MG63 (cell line): ENCODE measurements around the gene STX5. TPM values are rescaled to one million over a fixed set of nuclear protein-coding genes. Genes with fewer than 3 reads are reported as not detected.

Source experiments
- DNase-seq: peaks from one replicate; pipeline ENCODE4 v3.0.0-alpha.2; 2020
- H3K27me3 ChIP-seq: fragments of 250-450 bp; sonication (Bioruptor Pico); 2 replicates; pipeline ENCODE4 v1.5.1; 2020; ENCODE audit warnings: mild to moderate bottlenecking, moderate library complexity
- H3K36me3 ChIP-seq: fragments of 250-450 bp; sonication (Bioruptor Pico); 2 replicates; pipeline ENCODE4 v1.5.1; 2020; ENCODE audit warnings: mild to moderate bottlenecking, moderate library complexity
- H3K4me3 ChIP-seq: fragments of 250-450 bp; sonication (Bioruptor Pico); 2 replicates; pipeline ENCODE4 v1.5.1; 2020; ENCODE audit warnings: mild to moderate bottlenecking, moderate library complexity
- H3K9me3 ChIP-seq: fragments of 250-450 bp; sonication (Bioruptor Pico); 2 replicates; pipeline ENCODE4 v1.5.1; 2020; ENCODE audit warnings: mild to moderate bottlenecking, moderate library complexity
- total RNA-seq: library from RNA; depleted of rRNA; stranded (reverse); fragments of >200 nt; shearing (Covaris generic); gene quantifications from 2 replicates; pipeline ENCODE4 v1.2.3, GENCODE V29; 2014; ENCODE audit warnings: low replicate concordance

The STX5 gene
- total RNA-seq, 1 experiment from 2014 or later: 42.3 TPM

GRCh38 chr11:62805076-62805892 lies 26.6 kb downstream of the STX5 start, which contains the start of gene NXF1:
TSS of gene NXF1 (minus strand) at chr11:62805440. CDS start at chr11:62805356, 84 bp downstream.
- H3K36me3 ChIP-seq: peaks cover 37% of the 10 kb centered on the region
- peak; percentile 87 for DNase-seq
- H3K4me3 ChIP-seq: peak within 1 kb of the TSS; percentile 77
- H3K27me3 ChIP-seq: no peaks in the 10 kb centered on the region
- H3K9me3 ChIP-seq: no peaks in the 10 kb centered on the region

GRCh38 chr11:62804310-62805075 lies 27.4 kb downstream of the STX5 start:
- no peaks in the 10 kb centered on the region for H3K9me3 ChIP-seq
- no peak for DNase-seq

GRCh38 chr11:62801071-62801470 lies 30.8 kb downstream of the STX5 start:
- no peak for DNase-seq
- H3K4me3 ChIP-seq: no peak overlapping the region
- no peaks in the 10 kb centered on the region for H3K9me3 ChIP-seq
- no peaks in the 10 kb centered on the region for H3K27me3 ChIP-seq
- peaks cover 60% of the 10 kb centered on the region for H3K36me3 ChIP-seq

More at GRCh38 chr11:62804310-62805075, 27.4 kb downstream of the STX5 start:
- peak overlapping the region; percentile 77 for H3K4me3 ChIP-seq
- H3K27me3 ChIP-seq: no peaks in the 10 kb centered on the region
- peaks cover 45% of the 10 kb centered on the region for H3K36me3 ChIP-seq

- no peaks in the 10 kb centered on the region for H3K9me3 ChIP-seq
- no peaks in the 10 kb centered on the region for H3K27me3 ChIP-seq
- peaks cover 74% of the 10 kb centered on the region for H3K36me3 ChIP-seq
- no peak for DNase-seq
- no peak overlapping the region for H3K4me3 ChIP-seq
Observed at GRCh38 chr11:62799486-62799885, 32.4 kb downstream of the STX5 start.

GRCh38 chr11:62796281-62796680 lies 35.6 kb downstream of the STX5 start:
- Histone ChIP-seq H3K4me3 (no peak overlapping the region), H3K36me3 (peaks cover 69% of the 10 kb centered on the region), H3K9me3 (no peaks in the 10 kb centered on the region), H3K27me3 (no peaks in the 10 kb centered on the region)
- DNase-seq: no peak

- H3K4me3 ChIP-seq: no peak overlapping the region
- no peaks in the 10 kb centered on the region for H3K27me3 ChIP-seq
- H3K9me3 ChIP-seq: no peaks in the 10 kb centered on the region
- peaks cover 68% of the 10 kb centered on the region for H3K36me3 ChIP-seq
- no peak for DNase-seq
Observed at GRCh38 chr11:62794201-62794775, 37.6 kb downstream of the STX5 start.

GRCh38 chr11:62792202-62792575 lies 39.7 kb downstream of the STX5 start:
- H3K36me3 ChIP-seq: peaks cover 62% of the 10 kb centered on the region
- no peak for DNase-seq
- H3K9me3 ChIP-seq: no peaks in the 10 kb centered on the region
- peak overlapping the region; percentile 85 for H3K4me3 ChIP-seq
- H3K27me3 ChIP-seq: no peaks in the 10 kb centered on the region

GRCh38 chr11:62791501-62792201 lies 40.2 kb downstream of the STX5 start, which contains the start of gene TMEM223:
TSS of gene TMEM223 (minus strand) at chr11:62792006. CDS start at chr11:62791994, 12 bp downstream.
- no peaks in the 10 kb centered on the region for H3K27me3 ChIP-seq
- H3K4me3 ChIP-seq: peak within 1 kb of the TSS; percentile 85
- peak; percentile 88 for DNase-seq
- no peaks in the 10 kb centered on the region for H3K9me3 ChIP-seq
- peaks cover 60% of the 10 kb centered on the region for H3K36me3 ChIP-seq

GRCh38 chr11:62789576-62789975 lies 42.3 kb downstream of the STX5 start:
- Histone ChIP-seq H3K36me3 (peaks cover 47% of the 10 kb centered on the region), H3K27me3 (no peaks in the 10 kb centered on the region), H3K9me3 (no peaks in the 10 kb centered on the region), H3K4me3 (no peak overlapping the region)
- DNase-seq: no peak

- Histone ChIP-seq H3K4me3 (no peak overlapping the region), H3K27me3 (no peaks in the 10 kb centered on the region), H3K36me3 (peaks cover 42% of the 10 kb centered on the region), H3K9me3 (no peaks in the 10 kb centered on the region)
- DNase-seq: no peak
Observed at GRCh38 chr11:62788991-62789390, 42.9 kb downstream of the STX5 start.

GRCh38 chr11:62787005-62787759 lies 44.7 kb downstream of the STX5 start, which contains the start of gene TMEM179B:
TSS of gene TMEM179B (plus strand) at chr11:62787402. CDS start at chr11:62787432, 30 bp downstream.
- no peaks in the 10 kb centered on the region for H3K27me3 ChIP-seq
- peaks cover 37% of the 10 kb centered on the region for H3K36me3 ChIP-seq
- H3K9me3 ChIP-seq: no peaks in the 10 kb centered on the region
- DNase-seq: peak; percentile 97
- H3K4me3 ChIP-seq: peak within 1 kb of the TSS; percentile 71

GRCh38 chr11:62786318-62787004 lies 45.4 kb downstream of the STX5 start:
- no peaks in the 10 kb centered on the region for H3K9me3 ChIP-seq
- peaks cover 31% of the 10 kb centered on the region for H3K36me3 ChIP-seq
- peak; percentile 82 for DNase-seq
- peak overlapping the region; percentile 71 for H3K4me3 ChIP-seq
- no peaks in the 10 kb centered on the region for H3K27me3 ChIP-seq

- Histone ChIP-seq H3K9me3 (no peaks in the 10 kb centered on the region), H3K36me3 (peaks cover 19% of the 10 kb centered on the region), H3K27me3 (no peaks in the 10 kb centered on the region), H3K4me3 (no peak overlapping the region)
- no peak for DNase-seq
Observed at GRCh38 chr11:62782753-62783152, 49.1 kb downstream of the STX5 start.

GRCh38 chr11:62778441-62778840 lies 53.4 kb downstream of the STX5 start:
- H3K36me3 ChIP-seq: peaks cover 15% of the 10 kb centered on the region
- no peaks in the 10 kb centered on the region for H3K27me3 ChIP-seq
- H3K9me3 ChIP-seq: no peaks in the 10 kb centered on the region
- no peak for DNase-seq
- H3K4me3 ChIP-seq: no peak overlapping the region

GRCh38 chr11:62777389-62777788 lies 54.5 kb downstream of the STX5 start:
- DNase-seq: no peak
- H3K36me3 ChIP-seq: peaks cover 9% of the 10 kb centered on the region
- no peaks in the 10 kb centered on the region for H3K9me3 ChIP-seq
- no peak overlapping the region for H3K4me3 ChIP-seq
- no peaks in the 10 kb centered on the region for H3K27me3 ChIP-seq
